T-helper 17 cell (primary cell): Measurements from ENCODE around the gene CYP11A1. TPM values are rescaled to one million over a fixed set of nuclear protein-coding genes. Genes with fewer than 3 reads are reported as not detected.
"Not testable (repeated sequence)": the region's sequence is repeated elsewhere in the genome, so short reads cannot be mapped to it uniquely, and the experiment has no call there.

Experiments
- ATAC-seq: fragments of 150-1000 bp; cut with Tn5 transposase; 2 replicates; pipeline ENCODE4 v1.10.0; 2021; ENCODE audit warnings: mild to moderate bottlenecking, moderate library complexity
- DNase-seq, 3 donors: peaks; one replicate each; pipeline versions ENCODE4 v3.0.0 to v3.0.0-alpha.2; 2020 to 2021
- H3K9me3 ChIP-seq: one replicate; pipeline ENCODE4 v1.7.0; 2013; ENCODE audit warnings: low read length, mild to moderate bottlenecking; ENCODE audit not compliant: control insufficient read depth, poor library complexity, severe bottlenecking
- H3K27ac Mint-ChIP-seq: one replicate; pipeline ENCODE4 v1.8.0; 2022; ENCODE audit warnings: mild to moderate bottlenecking, moderate library complexity, mixed read lengths
- H3K27me3 Mint-ChIP-seq: one replicate; pipeline ENCODE4 v1.8.0; 2022; ENCODE audit warnings: mixed read lengths
- H3K36me3 Mint-ChIP-seq: one replicate; pipeline ENCODE4 v1.8.0; 2022; ENCODE audit warnings: low read depth, mixed read lengths
- H3K4me1 Mint-ChIP-seq: one replicate; pipeline ENCODE4 v1.8.0; 2022; ENCODE audit warnings: mild to moderate bottlenecking, mixed read lengths
- H3K4me3 Mint-ChIP-seq: one replicate; pipeline ENCODE4 v1.8.0; 2022; ENCODE audit warnings: mild to moderate bottlenecking, moderate library complexity, mixed read lengths
- total RNA-seq, 4 donors: library from RNA in 2 of 4; stranded (reverse) in 2 of 4; gene quantifications; one replicate each; pipeline ENCODE4 v1.2.3 and lab custom pipeline; 2022 to 2026

Gene CYP11A1
- total RNA-seq, 2 donors from 2014 or later: not detected

DNA sequence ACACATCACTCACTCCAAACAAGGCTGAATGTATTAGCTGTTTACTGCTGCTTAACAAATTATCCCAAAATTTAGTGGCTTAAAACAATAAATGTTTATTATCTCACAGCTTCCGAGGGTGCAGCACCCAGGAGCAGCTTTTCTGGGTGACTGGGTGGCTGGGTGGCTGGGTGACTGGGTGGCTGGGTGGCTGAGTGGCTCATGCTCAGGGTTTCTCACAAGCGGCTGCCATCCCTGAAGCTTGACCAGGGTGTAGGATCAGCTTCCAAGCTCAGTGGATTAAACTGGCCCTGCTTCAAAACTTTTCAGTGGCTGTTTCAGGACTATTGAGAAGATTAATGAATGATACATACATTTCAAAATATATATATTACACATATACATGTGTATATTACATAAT is 2.3 kb upstream of the CYP11A1 start:
- Mint-ChIP-seq H3K4me3 (no peak overlapping the region), H3K4me1 (peaks cover 9% of the 10 kb centered on the region), H3K27ac (no peak overlapping the region), H3K36me3 (no peaks in the 10 kb centered on the region), H3K27me3 (peaks cover 31% of the 10 kb centered on the region)
- ATAC-seq (no peak), DNase-seq (no peak)
- H3K9me3 ChIP-seq: no peaks in the 10 kb centered on the region

DNA sequence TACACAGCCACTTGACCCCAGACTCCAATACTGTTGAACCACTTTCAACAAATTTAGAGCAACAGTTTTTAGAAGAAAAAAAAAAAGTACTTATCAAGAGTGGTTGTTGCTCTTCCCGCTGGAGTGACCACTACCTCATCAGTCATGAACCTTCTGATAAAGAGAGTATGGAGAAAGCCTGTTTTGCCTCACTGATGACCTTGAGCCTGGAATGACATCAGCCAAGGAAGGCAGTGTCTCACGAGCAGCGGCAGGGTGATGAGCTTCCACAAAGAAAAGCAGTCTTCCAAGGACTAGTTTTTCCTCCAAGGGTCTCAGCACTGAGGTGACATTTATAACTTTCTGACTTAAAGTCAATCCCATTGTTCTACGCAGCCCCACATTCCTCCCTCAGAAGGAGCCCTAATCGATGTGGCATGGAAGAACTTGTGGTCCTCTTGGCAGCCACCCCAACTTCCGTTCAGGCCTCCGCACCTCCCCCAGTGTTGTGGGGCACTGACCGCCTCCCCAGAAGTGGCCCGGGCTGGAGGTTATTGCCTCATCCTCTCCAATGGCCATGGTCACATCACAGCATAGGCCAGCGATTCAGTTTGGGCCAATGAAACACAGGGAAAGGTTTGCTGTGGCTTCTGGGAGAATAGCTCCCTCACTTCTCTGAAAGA is 1.8 kb upstream of the CYP11A1 start:
- no peak overlapping the region for H3K27ac Mint-ChIP-seq
- no peak overlapping the region for H3K4me3 Mint-ChIP-seq
- H3K27me3 Mint-ChIP-seq: peaks cover 36% of the 10 kb centered on the region

GRCh38 chr15:74368121-74368520 is 675 bp upstream of the CYP11A1 start:
- no peak for ATAC-seq
- H3K9me3 ChIP-seq: no peaks in the 10 kb centered on the region
- H3K27me3 Mint-ChIP-seq: peaks cover 47% of the 10 kb centered on the region
- peaks cover 3% of the 10 kb centered on the region for H3K36me3 Mint-ChIP-seq
- no peak for DNase-seq
- H3K4me3 Mint-ChIP-seq: no peak overlapping the region
- H3K4me1 Mint-ChIP-seq: peaks cover 3% of the 10 kb centered on the region
- H3K27ac Mint-ChIP-seq: no peak overlapping the region

More for the DNA sequence above, 1.8 kb upstream of the CYP11A1 start:
- ATAC-seq: no peak
- no peaks in the 10 kb centered on the region for H3K9me3 ChIP-seq
- Mint-ChIP-seq H3K4me1 (peaks cover 7% of the 10 kb centered on the region), H3K36me3 (peaks cover 3% of the 10 kb centered on the region)
- no peak for DNase-seq

- Mint-ChIP-seq H3K36me3 (peaks cover 3% of the 10 kb centered on the region), H3K4me3 (peak overlapping the region; percentile 71), H3K4me1 (peaks cover 3% of the 10 kb centered on the region), H3K27ac (no peak overlapping the region), H3K27me3 (peaks cover 48% of the 10 kb centered on the region)
- ATAC-seq (peak; percentile 42), DNase-seq (no peak)
- H3K9me3 ChIP-seq: no peaks in the 10 kb centered on the region
Observed at GRCh38 chr15:74365598-74366445, 1.6 kb downstream of the CYP11A1 start.

DNA sequence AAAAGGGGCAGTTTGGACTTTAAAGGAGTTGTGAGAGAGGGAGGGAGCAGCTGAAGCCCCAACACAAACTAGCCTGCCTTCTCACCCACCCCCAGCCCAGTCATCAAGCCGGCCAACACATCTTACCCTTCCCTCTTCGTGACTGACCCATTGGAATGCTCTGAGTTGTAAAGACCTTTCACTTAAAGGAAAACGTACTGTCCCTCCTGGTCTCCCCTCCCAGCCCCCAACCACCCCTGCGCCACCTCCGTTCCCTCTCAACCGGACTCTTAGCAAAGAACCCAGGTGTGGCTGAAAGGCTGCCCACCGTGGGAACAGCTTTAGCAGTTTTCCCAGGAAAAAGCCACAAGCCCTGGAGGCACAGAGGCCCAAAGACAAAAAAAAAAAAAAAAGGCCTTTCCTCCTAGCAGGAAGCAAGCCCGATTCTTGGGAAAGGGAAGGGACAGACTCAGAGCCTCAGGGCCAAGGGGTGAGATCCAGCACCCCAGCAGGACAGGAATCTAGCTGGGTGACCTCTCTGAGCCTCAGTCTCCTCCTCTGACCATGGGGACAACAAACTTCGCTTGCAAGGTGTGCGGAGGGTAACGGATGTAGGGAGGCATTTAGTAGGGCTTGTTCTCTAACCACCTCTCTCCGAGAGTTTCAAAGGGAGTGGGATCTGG is 2.4 kb downstream of the CYP11A1 start:
- Mint-ChIP-seq H3K4me1 (peaks cover 3% of the 10 kb centered on the region), H3K4me3 (peak overlapping the region; percentile 71), H3K36me3 (peaks cover 3% of the 10 kb centered on the region), H3K27ac (no peak overlapping the region), H3K27me3 (peaks cover 43% of the 10 kb centered on the region)
- H3K9me3 ChIP-seq: no peaks in the 10 kb centered on the region
- no peak for DNase-seq
- no peak for ATAC-seq

- DNase-seq: no peak
- Mint-ChIP-seq H3K27me3 (peaks cover 34% of the 10 kb centered on the region), H3K4me1 (peaks cover 3% of the 10 kb centered on the region), H3K27ac (no peak overlapping the region), H3K36me3 (peaks cover 3% of the 10 kb centered on the region), H3K4me3 (no peak overlapping the region)
- H3K9me3 ChIP-seq: no peaks in the 10 kb centered on the region
- ATAC-seq: no peak
Observed at GRCh38 chr15:74362482-74362881, 5.0 kb downstream of the CYP11A1 start.

GRCh38 chr15:74360855-74361254 is 6.6 kb downstream of the CYP11A1 start:
- not testable (repeated sequence) for ATAC-seq, H3K27ac Mint-ChIP-seq

DNA sequence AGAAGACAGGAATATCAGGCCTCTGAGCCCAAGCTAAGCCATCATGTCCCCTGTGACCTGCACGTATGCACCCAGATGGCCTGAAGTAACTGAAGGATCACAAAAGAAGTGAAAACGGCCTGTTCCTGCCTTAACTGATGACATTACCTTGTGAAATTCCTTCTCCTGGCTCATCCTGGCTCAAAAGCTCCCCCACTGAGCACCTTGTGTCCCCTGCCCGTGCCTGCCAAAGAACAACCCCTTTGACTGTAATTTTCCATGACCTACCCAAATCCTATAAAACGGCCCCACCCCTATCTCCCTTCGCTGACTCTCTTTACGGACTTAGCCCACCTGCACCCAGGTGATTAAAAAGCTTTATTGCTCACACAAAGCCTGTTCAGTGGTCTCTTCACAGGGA is 8.1 kb downstream of the CYP11A1 start:
- H3K27ac Mint-ChIP-seq, H3K4me1 Mint-ChIP-seq, ATAC-seq, H3K36me3 Mint-ChIP-seq, DNase-seq, H3K9me3 ChIP-seq, H3K4me3 Mint-ChIP-seq: not testable (repeated sequence)
- H3K27me3 Mint-ChIP-seq: peaks cover 14% of the 10 kb centered on the region

More at GRCh38 chr15:74360855-74361254, 6.6 kb downstream of the CYP11A1 start:
- H3K27me3 Mint-ChIP-seq: peaks cover 27% of the 10 kb centered on the region
- H3K4me1 Mint-ChIP-seq, H3K4me3 Mint-ChIP-seq, H3K9me3 ChIP-seq, H3K36me3 Mint-ChIP-seq, DNase-seq: not testable (repeated sequence)

- H3K36me3 Mint-ChIP-seq, H3K4me3 Mint-ChIP-seq, ATAC-seq, H3K4me1 Mint-ChIP-seq, H3K9me3 ChIP-seq, H3K27ac Mint-ChIP-seq, H3K27me3 Mint-ChIP-seq, DNase-seq: not testable (repeated sequence)
Observed at GRCh38 chr15:74357514-74357913, 9.9 kb downstream of the CYP11A1 start.

DNA sequence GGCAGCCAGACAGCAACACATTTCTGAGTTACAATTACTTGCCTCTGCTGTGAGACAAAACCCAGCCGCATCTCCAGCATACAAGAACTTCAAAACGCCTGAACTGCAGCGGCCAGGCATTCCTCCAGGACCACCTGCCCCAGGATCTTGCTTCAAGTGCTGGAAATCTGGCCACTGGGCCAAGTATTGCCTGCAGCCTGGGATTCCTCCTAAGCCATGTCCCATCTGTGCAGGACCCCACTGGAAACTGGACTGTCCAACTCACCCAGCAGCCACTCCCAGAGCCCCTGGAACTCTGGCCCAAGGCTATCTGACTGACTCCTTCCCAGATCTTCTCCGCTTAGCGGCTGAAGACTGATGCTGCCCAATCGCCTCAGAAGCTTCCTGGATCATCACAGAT is 11.4 kb downstream of the CYP11A1 start:
- H3K27me3 Mint-ChIP-seq: peaks cover 14% of the 10 kb centered on the region
- not testable (repeated sequence) for H3K27ac Mint-ChIP-seq, H3K9me3 ChIP-seq, DNase-seq, H3K4me1 Mint-ChIP-seq, H3K36me3 Mint-ChIP-seq, H3K4me3 Mint-ChIP-seq, ATAC-seq

- not testable (repeated sequence) for H3K4me3 Mint-ChIP-seq, H3K27ac Mint-ChIP-seq, DNase-seq, H3K9me3 ChIP-seq, H3K36me3 Mint-ChIP-seq, ATAC-seq, H3K4me1 Mint-ChIP-seq
- H3K27me3 Mint-ChIP-seq: peaks cover 18% of the 10 kb centered on the region
Observed at GRCh38 chr15:74353992-74354391, 13.5 kb downstream of the CYP11A1 start.

- no peaks in the 10 kb centered on the region for H3K4me1 Mint-ChIP-seq
- ATAC-seq: no peak
- peaks cover 18% of the 10 kb centered on the region for H3K27me3 Mint-ChIP-seq
- DNase-seq: no peak
- H3K27ac Mint-ChIP-seq: no peak overlapping the region
- H3K4me3 Mint-ChIP-seq: no peak overlapping the region
- H3K9me3 ChIP-seq: no peaks in the 10 kb centered on the region
- H3K36me3 Mint-ChIP-seq: peaks cover 3% of the 10 kb centered on the region
Observed at GRCh38 chr15:74352393-74352910, 15.0 kb downstream of the CYP11A1 start.

DNA sequence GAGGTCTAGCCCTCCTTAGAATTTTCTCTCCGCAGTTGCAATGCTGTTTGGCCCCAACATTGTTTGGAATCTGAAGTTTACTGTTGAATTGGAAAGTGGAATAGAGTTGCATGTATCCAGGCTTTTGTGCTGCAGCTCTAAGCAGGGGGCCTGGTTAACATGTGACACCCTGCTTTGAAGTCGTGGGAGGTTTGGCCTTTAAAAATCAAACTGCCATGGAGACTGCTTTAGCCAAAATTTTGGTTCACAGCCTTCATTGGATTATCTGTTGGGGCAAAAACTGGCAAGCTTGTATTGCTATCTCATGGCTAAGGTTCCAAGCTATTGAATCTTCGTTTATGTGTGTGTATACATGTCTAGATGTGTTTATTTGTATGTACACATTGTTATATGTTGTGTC is 15.8 kb downstream of the CYP11A1 start:
- peaks cover 18% of the 10 kb centered on the region for H3K27me3 Mint-ChIP-seq
- no peak overlapping the region for H3K4me3 Mint-ChIP-seq
- no peak for ATAC-seq
- no peak for DNase-seq
- peaks cover 3% of the 10 kb centered on the region for H3K36me3 Mint-ChIP-seq
- no peaks in the 10 kb centered on the region for H3K9me3 ChIP-seq
- H3K4me1 Mint-ChIP-seq: no peaks in the 10 kb centered on the region
- H3K27ac Mint-ChIP-seq: no peak overlapping the region
